HUES6 (cell line): ENCODE results near the gene IL1F10.

Source experiments
- H3K27ac ChIP-seq: 2 replicates; pipeline ENCODE4 v1.7.0; 2013; ENCODE audit warnings: low read depth, mild to moderate bottlenecking, low read length, inconsistent platforms
- H3K27me3 ChIP-seq: 2 replicates; pipeline ENCODE4 v1.6.1; 2013; ENCODE audit warnings: low read length; ENCODE audit not compliant: control insufficient read depth, insufficient read depth
- H3K36me3 ChIP-seq: 2 replicates; pipeline ENCODE4 v1.6.1; 2013; ENCODE audit warnings: low read length; ENCODE audit not compliant: control insufficient read depth, insufficient read depth
- H3K4me1 ChIP-seq: 2 replicates; pipeline ENCODE4 v1.6.1; 2013; ENCODE audit warnings: low read length; ENCODE audit not compliant: control insufficient read depth, insufficient read depth
- H3K4me3 ChIP-seq: 2 replicates; pipeline ENCODE4 v1.5.1; 2013; ENCODE audit warnings: low read depth, low read length
- H3K9ac ChIP-seq: one replicate; pipeline ENCODE4 v1.6.1; 2013; ENCODE audit warnings: mild to moderate bottlenecking, low read length
- H3K9me3 ChIP-seq: 2 replicates; pipeline ENCODE4 v1.6.1; 2013; ENCODE audit warnings: low read depth, low read length; ENCODE audit not compliant: control insufficient read depth, insufficient read depth

The IL1F10 gene

DNA sequence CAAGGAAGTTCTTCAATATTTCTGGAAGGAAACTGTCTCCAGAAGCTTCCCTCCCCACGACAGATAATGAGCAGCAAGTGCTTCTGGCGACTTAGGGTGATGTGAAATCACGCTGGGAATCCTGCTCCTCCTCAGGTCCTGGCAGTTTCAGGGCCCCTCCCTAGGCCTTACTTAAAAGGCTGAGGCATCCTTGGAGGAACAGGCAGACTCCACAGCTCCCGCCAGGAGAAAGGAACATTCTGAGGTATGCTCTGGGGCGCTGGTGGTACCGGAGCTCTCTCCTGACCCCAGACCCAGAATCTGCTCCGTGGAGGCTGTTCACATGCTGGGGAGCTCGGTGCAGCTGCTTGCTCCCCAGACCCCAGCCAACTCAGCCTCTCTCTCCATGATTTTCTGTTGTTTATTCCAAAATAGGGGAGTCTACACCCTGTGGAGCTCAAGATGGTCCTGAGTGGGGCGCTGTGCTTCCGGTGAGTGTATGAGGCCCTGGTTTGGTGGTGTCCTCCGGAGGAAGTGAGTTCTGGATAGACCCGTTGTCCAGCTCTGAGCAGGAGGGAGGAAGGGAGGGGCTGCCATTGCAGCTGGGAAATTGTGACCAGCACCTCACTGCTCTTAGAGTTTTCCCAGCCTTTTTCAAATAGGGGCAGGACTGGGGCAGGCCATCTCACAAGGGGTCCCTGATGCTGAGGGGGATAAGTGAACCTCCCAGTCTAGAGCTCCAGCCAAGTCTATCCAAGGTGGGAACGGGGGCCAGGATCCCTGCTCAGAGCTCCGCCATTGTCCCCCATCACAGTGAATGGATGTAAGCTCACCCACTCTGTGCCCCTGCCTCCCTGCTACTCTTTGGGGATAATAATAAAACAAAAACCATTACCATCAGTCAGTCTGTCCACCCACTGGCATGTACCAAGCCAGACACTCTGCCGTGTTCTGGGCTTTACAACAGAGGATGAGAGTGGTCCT lies 8.5 kb upstream of the IL1F10 start, which contains the start of gene IL36RN:
Gene IL36RN, plus strand, starts transcription at position 201 of the 963 bp plus-strand sequence. Its CDS starts 241 bp downstream, at position 442.
- Histone ChIP-seq H3K9me3 (peaks cover 23% of the 10 kb centered on the region), H3K4me1 (no peaks in the 10 kb centered on the region), H3K9ac (no peak within 1 kb of the TSS), H3K4me3 (no peak within 1 kb of the TSS), H3K27me3 (peaks cover 11% of the 10 kb centered on the region; the same call in 1 of the 2 replicates), H3K36me3 (no peaks in the 10 kb centered on the region), H3K27ac (no peak within 1 kb of the TSS)

DNA sequence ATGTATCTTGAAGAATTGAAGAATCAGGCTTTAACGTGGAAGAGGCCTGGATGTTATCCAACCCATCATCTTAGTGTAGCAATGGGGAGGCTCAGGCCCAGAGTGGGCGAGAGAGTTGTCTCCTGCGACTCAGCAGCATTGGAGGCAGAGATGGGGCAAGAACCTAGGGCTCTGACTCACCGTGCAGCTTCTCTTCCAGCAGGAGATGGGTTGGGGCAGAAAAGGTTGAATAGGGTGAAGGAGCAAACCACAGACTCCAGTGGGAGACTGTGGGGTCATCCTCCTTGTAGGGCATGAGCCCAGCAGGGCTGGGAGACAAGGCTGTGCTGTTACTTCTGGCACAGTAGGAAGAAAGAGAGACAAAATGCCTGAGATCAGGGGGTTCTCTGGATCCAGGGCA lies 7.4 kb upstream of the IL1F10 start:
- H3K27ac ChIP-seq, result no peak overlapping the region
- H3K9me3 ChIP-seq, result peaks cover 13% of the 10 kb centered on the region
- H3K36me3 ChIP-seq, result no peaks in the 10 kb centered on the region
- H3K9ac ChIP-seq, result no peak overlapping the region
- no peaks in the 10 kb centered on the region for H3K4me1 ChIP-seq
- H3K4me3 ChIP-seq, result no peak overlapping the region
- H3K27me3 ChIP-seq, result peaks cover 11% of the 10 kb centered on the region; the same call in 1 of the 2 replicates

DNA sequence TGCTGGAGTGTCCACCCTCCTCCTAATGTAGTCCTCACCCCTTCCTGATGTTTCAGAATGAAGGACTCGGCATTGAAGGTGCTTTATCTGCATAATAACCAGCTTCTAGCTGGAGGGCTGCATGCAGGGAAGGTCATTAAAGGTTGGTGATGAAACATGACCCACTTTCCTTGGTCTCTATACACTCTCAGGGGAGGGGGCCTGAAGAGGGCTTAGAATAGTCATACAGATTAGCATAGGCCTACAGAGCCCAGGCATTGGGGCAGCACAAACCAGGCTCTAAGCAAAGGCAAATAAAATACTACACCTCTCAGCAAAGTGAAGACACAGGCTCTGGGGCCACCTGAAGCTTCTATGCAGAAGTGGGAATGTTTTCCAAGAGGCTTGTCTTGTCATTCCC lies 7.0 kb upstream of the IL1F10 start:
- H3K27me3 ChIP-seq, result peaks cover 11% of the 10 kb centered on the region; the same call in 1 of the 2 replicates
- no peaks in the 10 kb centered on the region for H3K36me3 ChIP-seq
- no peak overlapping the region for H3K9ac ChIP-seq
- H3K27ac ChIP-seq, result no peak overlapping the region
- no peak overlapping the region for H3K4me3 ChIP-seq
- peaks cover 11% of the 10 kb centered on the region for H3K9me3 ChIP-seq
- H3K4me1 ChIP-seq, result no peaks in the 10 kb centered on the region

DNA sequence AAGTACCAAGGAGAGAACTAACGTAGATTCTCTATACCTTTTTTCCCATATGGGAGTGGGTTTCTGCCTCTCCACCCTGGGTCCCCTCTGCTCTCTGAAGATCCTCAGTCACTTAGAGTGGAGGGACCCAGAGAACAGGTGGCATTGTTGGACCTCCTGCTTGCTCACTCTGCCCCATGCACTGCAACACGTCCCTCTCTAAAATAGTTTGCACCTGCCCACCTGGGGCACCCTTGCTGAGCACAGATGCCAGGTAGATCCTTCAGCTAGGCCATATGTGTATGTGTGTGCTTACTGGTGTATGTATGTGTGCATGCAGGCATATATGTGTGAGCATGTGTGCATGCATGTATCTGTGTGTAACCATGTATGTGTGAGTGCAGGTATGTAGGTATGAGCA lies 6.5 kb upstream of the IL1F10 start:
- H3K9ac ChIP-seq, result no peak overlapping the region
- no peak overlapping the region for H3K27ac ChIP-seq
- H3K9me3 ChIP-seq, result peaks cover 6% of the 10 kb centered on the region; the same call in 1 of the 2 replicates
- H3K27me3 ChIP-seq, result peaks cover 11% of the 10 kb centered on the region; the same call in 1 of the 2 replicates
- H3K36me3 ChIP-seq, result no peaks in the 10 kb centered on the region
- no peak overlapping the region for H3K4me3 ChIP-seq
- no peaks in the 10 kb centered on the region for H3K4me1 ChIP-seq

DNA sequence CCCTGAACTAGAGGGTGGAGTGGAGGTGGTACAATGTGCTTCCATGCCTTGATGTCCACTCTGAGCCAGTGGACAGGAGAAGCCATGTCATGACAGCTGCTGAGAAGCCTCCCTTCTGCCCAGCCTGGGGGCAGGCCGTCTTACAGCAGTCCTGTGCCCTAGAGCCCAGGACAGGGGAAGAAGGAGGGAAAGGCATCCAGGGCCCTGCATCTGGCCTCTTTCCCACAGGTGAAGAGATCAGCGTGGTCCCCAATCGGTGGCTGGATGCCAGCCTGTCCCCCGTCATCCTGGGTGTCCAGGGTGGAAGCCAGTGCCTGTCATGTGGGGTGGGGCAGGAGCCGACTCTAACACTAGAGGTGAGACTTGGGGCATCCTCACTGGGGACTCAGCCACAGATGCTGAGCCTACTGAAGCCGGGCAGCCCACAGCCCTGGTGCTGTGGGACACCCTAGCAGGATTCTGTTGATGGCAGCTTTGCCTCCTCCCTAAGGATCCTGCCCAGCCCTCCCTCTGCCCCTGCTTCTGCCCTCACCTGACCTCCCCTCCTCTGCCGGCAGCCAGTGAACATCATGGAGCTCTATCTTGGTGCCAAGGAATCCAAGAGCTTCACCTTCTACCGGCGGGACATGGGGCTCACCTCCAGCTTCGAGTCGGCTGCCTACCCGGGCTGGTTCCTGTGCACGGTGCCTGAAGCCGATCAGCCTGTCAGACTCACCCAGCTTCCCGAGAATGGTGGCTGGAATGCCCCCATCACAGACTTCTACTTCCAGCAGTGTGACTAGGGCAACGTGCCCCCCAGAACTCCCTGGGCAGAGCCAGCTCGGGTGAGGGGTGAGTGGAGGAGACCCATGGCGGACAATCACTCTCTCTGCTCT lies 5.6 kb upstream of the IL1F10 start:
- no peaks in the 10 kb centered on the region for H3K9me3 ChIP-seq
- H3K27me3 ChIP-seq, result peaks cover 11% of the 10 kb centered on the region; the same call in 1 of the 2 replicates
- no peak overlapping the region for H3K4me3 ChIP-seq
- H3K4me1 ChIP-seq, result no peaks in the 10 kb centered on the region
- no peaks in the 10 kb centered on the region for H3K36me3 ChIP-seq
- no peak overlapping the region for H3K27ac ChIP-seq
- H3K9ac ChIP-seq, result no peak overlapping the region

DNA sequence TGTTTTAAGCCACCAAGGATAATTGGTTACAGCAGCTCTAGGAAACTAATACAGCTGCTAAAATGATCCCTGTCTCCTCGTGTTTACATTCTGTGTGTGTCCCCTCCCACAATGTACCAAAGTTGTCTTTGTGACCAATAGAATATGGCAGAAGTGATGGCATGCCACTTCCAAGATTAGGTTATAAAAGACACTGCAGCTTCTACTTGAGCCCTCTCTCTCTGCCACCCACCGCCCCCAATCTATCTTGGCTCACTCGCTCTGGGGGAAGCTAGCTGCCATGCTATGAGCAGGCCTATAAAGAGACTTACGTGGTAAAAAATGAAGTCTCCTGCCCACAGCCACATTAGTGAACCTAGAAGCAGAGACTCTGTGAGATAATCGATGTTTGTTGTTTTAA lies 3.5 kb upstream of the IL1F10 start:
- Histone ChIP-seq H3K27me3 (0 out of 2 replicates have a peak, but pooled peaks cover 4% of the 10 kb centered on the region), H3K36me3 (no peaks in the 10 kb centered on the region), H3K4me3 (no peak overlapping the region), H3K9ac (no peak overlapping the region), H3K4me1 (no peaks in the 10 kb centered on the region), H3K27ac (no peak overlapping the region), H3K9me3 (no peaks in the 10 kb centered on the region)

DNA sequence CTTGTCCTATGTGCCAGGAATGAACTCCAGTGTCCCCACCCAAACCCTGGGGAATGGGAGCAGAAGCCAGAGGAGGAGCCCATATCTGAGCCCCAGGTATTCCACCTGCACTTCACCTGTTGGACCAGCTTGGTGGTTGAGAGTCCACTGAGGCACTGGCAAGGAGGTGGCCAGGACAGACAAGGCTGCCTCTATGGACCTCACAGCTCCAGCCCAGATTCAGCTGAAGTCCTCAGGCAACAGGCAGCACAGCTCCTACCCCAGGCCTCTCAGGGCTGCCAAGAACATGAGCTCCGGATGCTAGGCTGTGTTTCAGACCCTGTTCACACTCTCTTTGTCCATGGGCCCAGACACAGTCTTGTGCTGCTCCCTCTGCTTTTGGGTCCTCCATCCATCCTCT lies 2.9 kb upstream of the IL1F10 start:
- no peak overlapping the region for H3K27ac ChIP-seq

DNA sequence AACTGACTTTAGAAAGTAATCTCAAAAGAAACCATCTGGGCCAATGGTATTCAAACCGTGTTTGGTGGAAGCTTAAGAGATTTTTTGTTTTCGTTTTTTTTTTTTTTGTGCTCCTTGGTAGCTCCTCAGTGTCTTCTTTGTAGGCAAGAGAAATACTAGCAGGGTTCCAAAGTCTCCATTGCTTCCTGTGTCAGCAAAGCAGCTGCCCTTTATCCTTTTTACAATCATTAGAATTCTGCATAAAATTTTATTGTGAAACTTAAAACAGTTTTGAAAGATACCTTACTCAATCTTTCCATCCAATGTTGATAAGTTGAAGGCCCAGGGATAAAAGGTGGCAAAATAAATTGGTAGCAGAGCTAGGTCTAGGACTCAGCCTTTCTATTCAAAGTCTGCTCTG lies 479 bp downstream of the IL1F10 start:
- Histone ChIP-seq H3K36me3 (no peaks in the 10 kb centered on the region), H3K4me3 (no peak overlapping the region), H3K4me1 (peaks cover 4% of the 10 kb centered on the region; the same call in 1 of the 2 replicates), H3K27ac (no peak overlapping the region), H3K9ac (no peak overlapping the region), H3K9me3 (no peaks in the 10 kb centered on the region), H3K27me3 (0 out of 2 replicates have a peak, but pooled peaks cover 4% of the 10 kb centered on the region)

More for the DNA sequence above, 2.9 kb upstream of the IL1F10 start:
- H3K36me3 ChIP-seq, result no peaks in the 10 kb centered on the region
- H3K9ac ChIP-seq, result no peak overlapping the region
- no peaks in the 10 kb centered on the region for H3K4me1 ChIP-seq
- no peak overlapping the region for H3K4me3 ChIP-seq
- no peaks in the 10 kb centered on the region for H3K9me3 ChIP-seq
- H3K27me3 ChIP-seq, result 0 out of 2 replicates have a peak, but pooled peaks cover 4% of the 10 kb centered on the region

DNA sequence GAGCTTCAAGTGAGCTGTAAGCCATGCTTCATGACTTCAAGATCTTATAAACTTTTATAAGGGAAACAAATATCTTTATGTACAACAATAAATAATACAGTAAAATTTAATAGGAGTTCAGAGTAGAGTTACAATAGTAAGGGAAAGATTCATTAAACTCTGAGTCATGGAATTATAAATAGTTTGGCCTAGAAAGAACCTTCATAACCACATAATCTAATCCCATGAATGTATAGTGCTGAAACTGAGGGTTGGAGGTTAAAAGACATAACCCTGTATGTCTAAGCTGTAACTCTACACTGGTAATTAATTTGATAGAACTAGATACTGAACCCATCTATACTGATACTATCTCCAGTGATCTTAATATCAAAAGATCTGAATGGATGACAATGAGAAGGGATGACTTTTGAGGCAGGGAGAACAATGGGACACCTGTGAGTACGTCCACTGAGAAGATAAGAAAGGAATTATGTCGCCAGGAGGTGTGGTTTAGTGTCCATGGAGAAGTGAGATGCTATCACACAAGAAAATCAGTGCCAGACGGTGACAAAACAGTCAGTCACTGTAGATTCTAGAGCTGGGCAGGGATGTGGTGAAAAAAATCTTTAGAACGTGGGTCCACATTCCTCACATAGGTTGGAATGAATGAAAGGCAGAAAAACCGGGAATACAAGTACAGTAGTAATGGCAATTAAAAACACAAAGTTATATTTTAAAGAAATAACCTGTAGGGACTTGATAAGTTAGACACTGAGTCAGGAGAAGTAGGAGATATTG lies 1.1 kb downstream of the IL1F10 start:
- Histone ChIP-seq H3K27ac (no peak overlapping the region), H3K9me3 (no peaks in the 10 kb centered on the region), H3K4me3 (no peak overlapping the region), H3K27me3 (0 out of 2 replicates have a peak, but pooled peaks cover 3% of the 10 kb centered on the region), H3K4me1 (peaks cover 4% of the 10 kb centered on the region; the same call in 1 of the 2 replicates), H3K36me3 (no peaks in the 10 kb centered on the region), H3K9ac (no peak overlapping the region)
